HUES48 (cell line): ENCODE data around the gene CBX6.
"Not testable (repeated sequence)": the region's sequence is repeated elsewhere in the genome, so short reads cannot be mapped to it uniquely, and the experiment has no call there.

Experiments
- H3K27ac ChIP-seq: one replicate; pipeline ENCODE4 v1.7.0; 2013; ENCODE audit warnings: low read depth, low read length, inconsistent platforms
- H3K27me3 ChIP-seq: 2 replicates; pipeline ENCODE4 v1.6.1; 2013; ENCODE audit warnings: mild to moderate bottlenecking, low read length; ENCODE audit not compliant: control insufficient read depth, insufficient read depth
- H3K36me3 ChIP-seq: 2 replicates; pipeline ENCODE4 v1.6.1; 2013; ENCODE audit warnings: low read length; ENCODE audit not compliant: control insufficient read depth, insufficient read depth
- H3K4me1 ChIP-seq: 2 replicates; pipeline ENCODE4 v1.6.1; 2013; ENCODE audit warnings: mild to moderate bottlenecking, low read length; ENCODE audit not compliant: control insufficient read depth, insufficient read depth
- H3K4me3 ChIP-seq: 2 replicates; pipeline ENCODE4 v1.5.1; 2013; ENCODE audit warnings: mild to moderate bottlenecking, low read depth, low read length
- H3K9ac ChIP-seq: 2 replicates; pipeline ENCODE4 v1.6.1; 2013; ENCODE audit warnings: mild to moderate bottlenecking, low read depth, low read length, moderate library complexity
- H3K9me3 ChIP-seq: 2 replicates; pipeline ENCODE4 v1.6.1; 2013; ENCODE audit warnings: low read length; ENCODE audit not compliant: control insufficient read depth, insufficient read depth

The CBX6 gene

DNA sequence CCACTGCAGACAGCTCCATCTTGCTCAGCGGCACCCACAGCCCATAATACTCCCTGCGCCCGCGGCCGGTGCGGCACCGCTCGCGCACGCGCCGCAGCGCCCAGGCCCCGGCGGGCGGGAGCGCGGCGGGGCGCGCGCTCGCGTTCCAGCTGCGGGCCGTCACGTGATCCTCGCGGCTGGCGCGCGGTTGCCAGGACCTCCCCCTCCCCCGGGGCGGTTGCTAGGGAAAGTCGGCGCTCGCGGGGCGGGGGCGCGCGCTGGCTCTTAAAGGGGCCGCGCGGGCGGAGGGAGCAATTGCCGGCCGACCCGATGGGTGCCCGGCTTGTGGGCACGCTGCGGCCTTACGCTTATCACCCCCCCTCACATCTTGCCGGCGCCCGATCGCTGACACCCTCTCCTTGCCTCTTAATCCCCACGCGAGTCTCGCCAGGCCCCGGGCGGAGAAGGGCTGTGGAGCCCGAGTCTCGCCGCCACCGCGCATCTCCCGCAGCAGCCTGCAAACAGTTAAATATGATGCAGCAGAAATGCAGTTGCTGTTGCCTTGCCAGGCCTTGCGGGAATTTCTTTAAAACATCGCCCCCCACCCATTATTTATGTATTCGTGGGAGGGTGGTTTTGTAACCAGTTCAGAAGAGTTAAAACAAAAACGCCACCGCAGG is at the start of gene CBX6:
TSS of gene CBX6 (minus strand) at position 45 of the 659 bp plus-strand sequence. CDS start at position 19, 26 bp downstream.
- Histone ChIP-seq H3K27me3 (no peaks in the 10 kb centered on the region), H3K9me3 (no peaks in the 10 kb centered on the region), H3K4me3 (peak within 1 kb of the TSS; percentile 88), H3K4me1 (peaks cover 18% of the 10 kb centered on the region), H3K27ac (peak within 1 kb of the TSS; percentile 86), H3K9ac (peak within 1 kb of the TSS; percentile 79), H3K36me3 (peaks cover 24% of the 10 kb centered on the region)

DNA sequence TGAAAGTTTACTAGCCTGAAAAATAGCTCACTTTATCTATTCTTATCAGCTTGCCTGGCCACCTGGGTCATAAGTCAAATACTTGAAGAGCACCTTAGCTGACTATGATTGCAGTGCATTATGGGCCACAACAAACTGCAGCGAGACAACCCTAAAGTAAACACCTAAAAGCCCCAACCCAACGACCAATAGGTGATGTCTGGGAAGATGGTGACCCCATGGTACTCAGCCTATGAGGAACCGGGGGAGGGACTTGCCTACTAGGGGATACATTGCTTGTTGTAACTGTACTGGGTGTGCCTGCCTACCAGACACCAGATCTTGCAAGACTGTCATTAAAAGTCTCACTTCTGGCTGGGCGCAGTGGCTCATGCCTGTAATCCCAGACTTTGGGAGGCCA is 49.8 kb upstream of the CBX6 start:
- Histone ChIP-seq H3K36me3 (no peaks in the 10 kb centered on the region), H3K4me1 (peaks cover 8% of the 10 kb centered on the region; the same call in 1 of the 2 replicates), H3K9me3 (no peaks in the 10 kb centered on the region), H3K27me3 (no peaks in the 10 kb centered on the region), H3K27ac (no peak overlapping the region), H3K9ac (no peak overlapping the region), H3K4me3 (no peak overlapping the region)

DNA sequence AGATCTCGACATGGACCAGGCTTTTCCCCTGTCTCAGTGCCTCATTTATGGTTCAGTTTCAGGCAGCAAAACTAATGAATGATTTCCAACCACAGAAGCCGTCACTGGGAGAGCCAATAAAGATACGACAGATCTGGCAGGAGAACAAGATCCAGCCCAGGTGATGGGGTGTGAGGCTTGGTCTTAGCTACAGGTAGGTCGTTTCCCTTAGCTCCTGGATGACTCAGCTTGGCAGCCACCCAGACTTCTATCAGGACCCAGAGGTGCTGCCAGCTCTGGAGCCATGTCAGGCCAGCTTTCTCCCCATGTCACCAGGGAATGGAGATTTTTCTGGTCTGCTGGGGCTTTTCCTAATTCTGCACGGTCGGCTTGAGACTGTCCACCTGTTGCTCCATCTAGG is 49.1 kb upstream of the CBX6 start:
- Histone ChIP-seq H3K4me3 (no peak overlapping the region), H3K27ac (no peak overlapping the region), H3K9me3 (no peaks in the 10 kb centered on the region), H3K27me3 (no peaks in the 10 kb centered on the region), H3K9ac (no peak overlapping the region), H3K36me3 (no peaks in the 10 kb centered on the region), H3K4me1 (peaks cover 8% of the 10 kb centered on the region; the same call in 1 of the 2 replicates)

- peaks cover 7% of the 10 kb centered on the region; the same call in 1 of the 2 replicates for H3K4me1 ChIP-seq
- H3K4me3 ChIP-seq: no peak overlapping the region
- H3K9me3 ChIP-seq: no peaks in the 10 kb centered on the region
- no peaks in the 10 kb centered on the region for H3K36me3 ChIP-seq
- H3K27me3 ChIP-seq: no peaks in the 10 kb centered on the region
- no peak overlapping the region for H3K27ac ChIP-seq
- no peak overlapping the region for H3K9ac ChIP-seq
Observed at GRCh38 chr22:38919631-38920190, 47.7 kb upstream of the CBX6 start.

DNA sequence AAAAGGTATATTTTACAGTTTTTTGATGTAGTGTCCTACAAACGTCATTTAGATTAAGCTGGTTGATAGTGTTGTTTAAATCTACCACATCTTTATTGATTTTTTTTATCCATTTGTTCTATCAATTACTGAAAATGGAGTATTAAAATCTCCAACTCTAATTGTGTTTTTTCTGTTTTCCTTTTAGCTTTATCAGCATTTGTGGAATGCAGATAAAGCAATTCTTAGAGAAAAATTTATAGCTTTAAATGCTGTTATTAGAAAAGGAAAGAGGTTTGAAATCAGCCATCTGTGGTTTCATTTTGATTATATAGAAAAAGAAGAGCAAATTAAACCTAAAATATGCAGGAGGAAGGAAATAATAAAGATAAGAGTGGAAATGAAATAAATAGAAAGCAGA is 39.4 kb upstream of the CBX6 start:
- Histone ChIP-seq H3K9me3 (peaks cover 3% of the 10 kb centered on the region; the same call in 1 of the 2 replicates), H3K36me3 (no peaks in the 10 kb centered on the region), H3K9ac (no peak overlapping the region), H3K4me3 (no peak overlapping the region), H3K27me3 (no peaks in the 10 kb centered on the region), H3K4me1 (no peaks in the 10 kb centered on the region), H3K27ac (no peak overlapping the region)

DNA sequence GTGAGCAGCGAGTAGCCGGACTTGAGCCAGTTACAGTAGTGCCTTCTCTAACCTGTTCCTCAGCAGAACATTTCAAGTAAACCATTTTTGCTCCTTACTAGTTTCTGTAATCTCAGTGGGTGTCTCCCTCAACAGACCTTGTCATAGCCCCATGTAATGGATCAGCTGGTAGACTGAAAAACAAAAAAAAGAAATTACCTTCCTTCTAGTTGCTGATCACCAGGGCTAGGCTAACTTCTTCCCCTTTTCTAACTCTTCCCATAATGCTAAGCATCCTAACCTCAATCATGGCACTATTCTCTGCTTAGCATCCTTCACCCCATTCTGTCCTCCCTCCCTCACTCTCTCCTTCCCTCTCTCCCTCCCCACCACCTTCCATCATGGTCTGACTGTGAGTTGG is 35.8 kb upstream of the CBX6 start:
- Histone ChIP-seq H3K4me3 (no peak overlapping the region), H3K27ac (no peak overlapping the region), H3K27me3 (no peaks in the 10 kb centered on the region), H3K9me3 (peaks cover 27% of the 10 kb centered on the region), H3K9ac (no peak overlapping the region), H3K36me3 (no peaks in the 10 kb centered on the region), H3K4me1 (no peaks in the 10 kb centered on the region)

- H3K36me3 ChIP-seq: no peaks in the 10 kb centered on the region
- no peaks in the 10 kb centered on the region for H3K27me3 ChIP-seq
- no peak overlapping the region for H3K9ac ChIP-seq
- no peaks in the 10 kb centered on the region for H3K4me1 ChIP-seq
- H3K9me3 ChIP-seq: peaks cover 30% of the 10 kb centered on the region
- H3K4me3 ChIP-seq: no peak overlapping the region
- no peak overlapping the region for H3K27ac ChIP-seq
Observed at GRCh38 chr22:38906052-38906451, 34.0 kb upstream of the CBX6 start.

- H3K9me3 ChIP-seq: peaks cover 30% of the 10 kb centered on the region
- not testable (repeated sequence) for H3K4me3 ChIP-seq, H3K9ac ChIP-seq, H3K4me1 ChIP-seq, H3K36me3 ChIP-seq, H3K27ac ChIP-seq, H3K27me3 ChIP-seq
Observed at GRCh38 chr22:38904052-38904617, 32.1 kb upstream of the CBX6 start.

- H3K9me3 ChIP-seq: peaks cover 29% of the 10 kb centered on the region
- no peak overlapping the region for H3K9ac ChIP-seq
- H3K4me3 ChIP-seq: no peak overlapping the region
- H3K4me1 ChIP-seq: no peaks in the 10 kb centered on the region
- H3K27me3 ChIP-seq: no peaks in the 10 kb centered on the region
- no peak overlapping the region for H3K27ac ChIP-seq
- no peaks in the 10 kb centered on the region for H3K36me3 ChIP-seq
Observed at GRCh38 chr22:38901111-38901641, 29.2 kb upstream of the CBX6 start.

DNA sequence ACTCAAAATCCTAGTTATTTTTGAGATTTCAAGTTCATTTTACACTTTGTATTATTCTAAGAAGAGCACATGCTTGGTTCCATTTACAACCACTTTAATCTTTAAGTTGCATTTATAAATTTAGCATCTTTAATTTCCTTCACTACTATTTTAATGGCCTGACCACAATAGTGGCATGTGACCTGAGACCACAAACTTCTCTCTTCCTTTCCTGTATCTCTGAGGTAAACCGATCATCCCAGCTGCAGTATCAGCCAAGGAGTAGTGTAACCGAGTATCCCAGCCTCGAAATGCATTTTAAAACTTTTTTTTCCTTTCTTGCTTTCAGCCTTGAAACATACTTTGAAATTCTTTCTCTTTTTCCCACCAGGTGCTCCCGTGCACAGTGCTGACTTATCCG is 28.7 kb upstream of the CBX6 start:
- H3K27me3 ChIP-seq: no peaks in the 10 kb centered on the region
- H3K9me3 ChIP-seq: peaks cover 25% of the 10 kb centered on the region
- H3K4me3 ChIP-seq: no peak overlapping the region
- H3K27ac ChIP-seq: no peak overlapping the region
- H3K9ac ChIP-seq: no peak overlapping the region
- H3K4me1 ChIP-seq: no peaks in the 10 kb centered on the region
- no peaks in the 10 kb centered on the region for H3K36me3 ChIP-seq

DNA sequence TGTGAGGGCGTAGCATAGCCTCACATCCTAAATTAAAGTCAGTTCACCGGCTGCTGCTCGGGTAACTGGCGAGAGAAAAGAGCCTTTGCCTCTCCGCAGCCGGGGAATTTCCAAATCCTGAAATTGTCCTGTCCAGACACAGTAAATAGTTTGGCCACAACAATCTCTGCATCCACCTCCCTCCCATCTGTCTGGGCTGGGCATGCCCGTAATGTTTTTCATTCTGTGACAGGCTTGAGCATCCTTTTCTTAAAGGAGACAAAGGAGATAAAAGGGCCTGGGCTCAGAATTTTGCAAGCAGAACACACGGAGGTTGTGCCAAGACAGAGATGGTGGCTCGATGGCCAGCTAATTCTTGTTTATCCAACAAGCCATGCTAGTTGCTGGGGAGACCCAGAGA is 19.2 kb upstream of the CBX6 start:
- Histone ChIP-seq H3K27ac (no peak overlapping the region), H3K36me3 (no peaks in the 10 kb centered on the region), H3K27me3 (no peaks in the 10 kb centered on the region), H3K4me1 (no peaks in the 10 kb centered on the region), H3K9me3 (no peaks in the 10 kb centered on the region), H3K4me3 (no peak overlapping the region), H3K9ac (no peak overlapping the region)
